ENCODE results near the gene F2R. TPM values are rescaled to one million over a fixed set of nuclear protein-coding genes. Genes with fewer than 3 reads are reported as not detected.
"Not testable (repeated sequence)": the region's sequence is repeated elsewhere in the genome, so short reads cannot be mapped to it uniquely, and the experiment has no call there.

F2R gene
- total RNA-seq, 4 donors from 2014 or later = 5.8 to 11.3 (median 9.5) TPM

GRCh38 chr5:76737846-76738245 lies 21.9 kb downstream of the F2R start:
- TF ChIP-seq, protein P1, sequence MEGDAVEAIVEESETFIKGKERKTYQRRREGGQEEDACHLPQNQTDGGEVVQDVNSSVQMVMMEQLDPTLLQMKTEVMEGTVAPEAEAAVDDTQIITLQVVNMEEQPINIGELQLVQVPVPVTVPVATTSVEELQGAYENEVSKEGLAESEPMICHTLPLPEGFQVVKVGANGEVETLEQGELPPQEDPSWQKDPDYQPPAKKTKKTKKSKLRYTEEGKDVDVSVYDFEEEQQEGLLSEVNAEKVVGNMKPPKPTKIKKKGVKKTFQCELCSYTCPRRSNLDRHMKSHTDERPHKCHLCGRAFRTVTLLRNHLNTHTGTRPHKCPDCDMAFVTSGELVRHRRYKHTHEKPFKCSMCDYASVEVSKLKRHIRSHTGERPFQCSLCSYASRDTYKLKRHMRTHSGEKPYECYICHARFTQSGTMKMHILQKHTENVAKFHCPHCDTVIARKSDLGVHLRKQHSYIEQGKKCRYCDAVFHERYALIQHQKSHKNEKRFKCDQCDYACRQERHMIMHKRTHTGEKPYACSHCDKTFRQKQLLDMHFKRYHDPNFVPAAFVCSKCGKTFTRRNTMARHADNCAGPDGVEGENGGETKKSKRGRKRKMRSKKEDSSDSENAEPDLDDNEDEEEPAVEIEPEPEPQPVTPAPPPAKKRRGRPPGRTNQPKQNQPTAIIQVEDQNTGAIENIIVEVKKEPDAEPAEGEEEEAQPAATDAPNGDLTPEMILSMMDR (IDR thresholded peaks at IDR 0.05) = no peak

GRCh38 chr5:76741506-76741905 lies 25.6 kb downstream of the F2R start:
- DNase-seq (ENCODE audit: low spot score); ATAC-seq (ENCODE audit: low FRiP score): not testable (repeated sequence)

More at GRCh38 chr5:76737846-76738245, 21.9 kb downstream of the F2R start:
- no peak for DNase-seq (ENCODE audit: low spot score)
- no peak for ATAC-seq (ENCODE audit: low FRiP score)

DNA sequence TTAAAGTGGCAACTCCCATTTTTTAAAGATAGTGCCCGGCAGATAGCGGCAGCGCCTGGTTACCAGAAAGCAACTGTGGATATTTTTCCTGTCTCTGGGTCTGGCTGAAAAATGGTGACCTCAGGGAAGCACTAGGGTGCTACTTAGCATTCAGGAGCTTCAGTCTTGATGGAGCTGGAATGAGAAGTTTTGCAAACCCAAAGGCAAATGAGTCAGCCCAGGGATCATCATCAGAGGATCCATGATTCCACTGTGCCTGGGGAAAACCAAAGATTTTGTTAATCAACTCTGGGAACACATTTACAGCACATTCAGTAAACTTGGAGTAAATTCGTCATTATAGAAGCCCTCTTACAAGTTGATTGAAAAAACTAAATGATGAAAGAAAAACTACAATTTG lies 26.7 kb downstream of the F2R start:
- ATAC-seq (ENCODE audit: low FRiP score) = no peak
- TF ChIP-seq, protein P1 (IDR thresholded peaks at IDR 0.05) = no peak
- no peak for DNase-seq (ENCODE audit: low spot score)

DNA sequence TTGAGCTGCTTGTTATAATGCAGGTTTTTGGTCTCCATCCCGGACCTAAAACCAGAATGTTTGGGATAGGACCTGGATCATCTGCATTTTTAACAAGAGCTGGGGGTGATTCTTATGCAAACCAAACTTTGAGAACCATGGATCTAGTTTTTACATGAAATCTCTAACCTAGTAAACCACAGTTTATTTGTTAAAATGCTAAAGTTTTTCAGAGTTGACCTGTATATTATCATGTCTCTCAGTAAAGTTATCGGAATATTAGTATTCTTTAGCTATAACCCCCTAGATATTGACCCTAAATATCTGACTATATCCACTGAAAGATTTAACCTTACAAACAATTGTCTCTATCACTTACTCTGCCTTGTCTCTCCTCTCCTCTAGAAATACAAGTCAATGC lies 28.7 kb downstream of the F2R start:
- no peak for ATAC-seq (ENCODE audit: low FRiP score)
- TF ChIP-seq, protein P1 (IDR thresholded peaks at IDR 0.05) = no peak

DNA sequence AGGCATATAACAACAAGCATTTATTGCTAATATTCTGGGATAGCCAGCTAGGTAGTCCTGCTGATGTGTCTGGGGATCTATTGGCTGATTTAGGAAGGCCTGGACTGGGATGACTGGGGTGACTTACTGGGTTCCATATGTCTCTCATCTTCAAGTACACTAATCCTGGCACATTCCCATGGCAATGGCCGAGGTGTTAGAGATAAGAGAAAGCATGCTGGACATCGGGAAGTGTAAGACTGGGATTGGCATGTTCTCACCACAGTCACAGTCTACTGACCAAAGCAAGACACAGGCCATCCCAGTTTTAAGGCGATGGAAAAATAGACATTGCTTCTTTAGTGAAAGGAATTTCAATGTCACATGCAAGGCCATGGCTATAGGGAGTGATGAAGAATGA lies 29.7 kb downstream of the F2R start:
- DNase-seq (ENCODE audit: low spot score) = no peak
- no peak for ATAC-seq (ENCODE audit: low FRiP score)
- TF ChIP-seq, protein P1 (IDR thresholded peaks at IDR 0.05) = no peak

More for the DNA sequence above, 28.7 kb downstream of the F2R start:
- no peak for DNase-seq (ENCODE audit: low spot score)

- DNase-seq (ENCODE audit: low spot score) (no peak), ATAC-seq (ENCODE audit: low FRiP score) (no peak)
- TF ChIP-seq, protein P1 (IDR thresholded peaks at IDR 0.05) = no peak
Observed at GRCh38 chr5:76746677-76747076, 30.8 kb downstream of the F2R start.

DNA sequence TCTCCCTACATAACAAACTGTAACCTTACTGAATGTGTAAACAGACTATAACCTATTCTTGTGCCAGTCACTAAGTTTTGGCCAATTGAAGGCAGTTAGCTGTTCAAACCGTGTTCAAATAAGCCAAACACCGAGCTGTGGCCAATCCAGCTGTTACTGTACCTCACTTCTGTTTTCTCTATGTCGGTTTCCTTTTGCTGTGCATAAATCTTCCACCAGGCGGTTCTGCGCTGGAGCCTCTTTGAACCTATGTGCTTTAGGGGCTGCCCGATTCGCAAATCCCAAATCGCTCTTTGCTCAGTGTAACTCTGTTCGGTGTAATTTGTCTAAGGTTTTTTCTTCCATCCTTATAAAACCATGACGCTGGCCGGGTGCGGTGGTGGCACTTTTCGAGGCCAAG lies 31.8 kb downstream of the F2R start:
- DNase-seq (ENCODE audit: low spot score) (no peak), ATAC-seq (ENCODE audit: low FRiP score) (no peak)
- TF ChIP-seq, protein P1 (IDR thresholded peaks at IDR 0.05) = no peak

DNA sequence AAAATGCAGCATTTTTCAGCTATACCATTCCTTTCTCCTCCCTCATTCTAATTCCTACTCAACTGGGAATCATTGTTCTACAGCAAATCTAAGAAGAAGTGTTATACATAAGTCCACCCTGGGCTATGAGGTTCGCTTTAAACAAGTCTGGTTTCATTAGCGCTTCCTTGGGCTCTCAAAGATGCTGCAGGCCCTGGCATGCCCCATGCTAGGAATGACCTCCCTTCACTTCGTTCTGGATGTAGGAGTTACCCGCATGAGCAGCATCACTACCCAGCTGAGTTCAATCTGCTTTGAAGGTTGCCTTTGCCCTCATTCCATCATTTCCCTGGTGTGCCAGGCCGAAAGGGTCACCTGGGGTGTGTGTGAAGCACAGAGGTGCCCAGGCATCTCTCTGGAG lies 35.4 kb downstream of the F2R start:
- no peak for ATAC-seq (ENCODE audit: low FRiP score)
- no peak for DNase-seq (ENCODE audit: low spot score)
- TF ChIP-seq, protein P1 (IDR thresholded peaks at IDR 0.05) = no peak
